GM18511 (cell line): Measurements from ENCODE around the gene ITGA7.

Source experiments
- ATAC-seq: cut with Tn5 transposase; IDR thresholded peaks from one replicate; pipeline ENCODE4 v1.9.1; 2021; ENCODE audit warnings: mild to moderate bottlenecking, moderate library complexity; ENCODE audit not compliant: unreplicated experiment

Gene ITGA7

GRCh38 chr12:55685671-55686070, 22.0 kb downstream of the ITGA7 start:
- ATAC-seq = no peak

GRCh38 chr12:55684761-55685370, 22.8 kb downstream of the ITGA7 start:
- no peak for ATAC-seq

GRCh38 chr12:55683676-55684075, 24.0 kb downstream of the ITGA7 start:
- no peak for ATAC-seq

GRCh38 chr12:55682087-55682796, 25.5 kb downstream of the ITGA7 start:
- ATAC-seq = no peak

GRCh38 chr12:55681142-55682077, 26.3 kb downstream of the ITGA7 start:
- peak; percentile 55 for ATAC-seq

GRCh38 chr12:55679691-55680090, 28.0 kb downstream of the ITGA7 start:
- ATAC-seq = no peak

GRCh38 chr12:55676707-55677106, 31.0 kb downstream of the ITGA7 start:
- ATAC-seq = no peak

- no peak for ATAC-seq
Observed at GRCh38 chr12:55675666-55676065, 32.0 kb downstream of the ITGA7 start.

- peak; percentile 100 for ATAC-seq
Observed at GRCh38 chr12:55673638-55674037, 34.1 kb downstream of the ITGA7 start.

- no peak for ATAC-seq
Observed at GRCh38 chr12:55671746-55672145, 36.0 kb downstream of the ITGA7 start.

GRCh38 chr12:55670276-55670675, 37.4 kb downstream of the ITGA7 start:
- no peak for ATAC-seq

- ATAC-seq = no peak
Observed at GRCh38 chr12:55666508-55666907, 41.2 kb downstream of the ITGA7 start.

GRCh38 chr12:55664826-55665225, 42.9 kb downstream of the ITGA7 start:
- ATAC-seq = no peak

- no peak for ATAC-seq
Observed at GRCh38 chr12:55663391-55663790, 44.3 kb downstream of the ITGA7 start.

- ATAC-seq = no peak
Observed at GRCh38 chr12:55659486-55660385, 48.0 kb downstream of the ITGA7 start.

GRCh38 chr12:55658635-55659391, 48.9 kb downstream of the ITGA7 start:
- no peak for ATAC-seq

- no peak for ATAC-seq
Observed at GRCh38 chr12:55658212-55658611, 49.5 kb downstream of the ITGA7 start.

GRCh38 chr12:55657212-55657611, 50.5 kb downstream of the ITGA7 start:
- ATAC-seq = no peak

GRCh38 chr12:55654511-55655214, 53.0 kb downstream of the ITGA7 start:
- no peak for ATAC-seq
